B cell (primary cell): Measurements from ENCODE around the gene ETV6. TPM values are rescaled to one million over a fixed set of nuclear protein-coding genes. Genes with fewer than 3 reads are reported as not detected.

Experiments used
- ATAC-seq: fragments of 200-7000 bp; cut with Tn5 transposase; one replicate; pipeline ENCODE4 v1.10.0; 2021; ENCODE audit warnings: low read depth, mild to moderate bottlenecking, moderate number of reproducible peaks, moderate library complexity
- CTCF ChIA-PET: fragments of 350-600 bp; sonication (Branson Sonifier 250); formaldehyde crosslinking; loops from one replicate; lab custom pipeline; 2021; ENCODE audit warnings: antibody characterized with exemption, inconsistent platforms; lab: Charles Lee
- POLR2A ChIA-PET: fragments of 350-600 bp; sonication (Branson Sonifier 250); formaldehyde crosslinking; loops from one replicate; lab custom pipeline; 2021; ENCODE audit warnings: antibody characterized with exemption; lab: Charles Lee
- DNase-seq: peaks from one replicate; pipeline ENCODE4 v3.0.0; 2013
- H2AFZ ChIP-seq: 2 replicates; pipeline ENCODE4 v1.6.1; 2012; ENCODE audit warnings: mild to moderate bottlenecking, low read depth, low read length; ENCODE audit not compliant: insufficient read depth, poor library complexity, severe bottlenecking
- H3K27ac ChIP-seq, 2 donors: 1 replicate in 1 of 2; 2 replicates in 1 of 2; pipeline ENCODE4 v1.5.1; 2012 to 2013; ENCODE audit warnings: low read length in 2 of 2, mild to moderate bottlenecking in 2 of 2, moderate library complexity in 1 of 2
- H3K27me3 ChIP-seq, 4 experiments: fragments of 200-600 bp in 1 of 4; sonication (generic) in 1 of 4; replicated peaks in 1 of 4; 1 replicate in 2 of 4; 2 replicates in 2 of 4; pipeline versions ENCODE4 v1.6.1 to v1.7.0; 2013 to 2016; ENCODE audit warnings: low read length in 3 of 4, mild to moderate bottlenecking in 2 of 4, mixed read lengths in 1 of 4, moderate library complexity in 1 of 4; ENCODE audit not compliant: insufficient read depth in 4 of 4, control insufficient read depth in 3 of 4; ENCODE audit errors: control extremely low read depth in 1 of 4
- H3K36me3 ChIP-seq, 2 experiments: replicated peaks in 1 of 2; 1 replicate in 1 of 2; 2 replicates in 1 of 2; pipeline versions ENCODE4 v1.6.1 to v1.7.1; 2013; ENCODE audit warnings: low read length in 1 of 2; ENCODE audit not compliant: insufficient read depth in 2 of 2, control insufficient read depth in 1 of 2; ENCODE audit errors: control extremely low read depth in 1 of 2, extremely low read depth in 1 of 2
- H3K4me1 ChIP-seq, 2 donors: fragments of 200-600 bp in 1 of 2; sonication (generic) in 1 of 2; 1 replicate in 1 of 2; 2 replicates in 1 of 2; pipeline versions ENCODE4 v1.5.1 to v1.6.1; 2013 to 2017; ENCODE audit warnings: low read length in 2 of 2; ENCODE audit not compliant: control insufficient read depth in 2 of 2, insufficient read depth in 2 of 2
- H3K4me2 ChIP-seq: replicated peaks from 2 replicates; pipeline ENCODE3; 2012; ENCODE audit warnings: mild to moderate bottlenecking, low read depth, low read length; ENCODE audit not compliant: poor library complexity, severe bottlenecking
- H3K4me3 ChIP-seq, 5 experiments: fragments of 200-600 bp in 1 of 5; sonication (generic) in 1 of 5; 1 replicate in 3 of 5; 2 replicates in 2 of 5; pipeline versions ENCODE4 v1.5.1 to v1.7.0; 2011 to 2016; ENCODE audit warnings: low read length in 4 of 5, mild to moderate bottlenecking in 4 of 5, low read depth in 2 of 5, control low read depth in 1 of 5, moderate library complexity in 1 of 5; ENCODE audit not compliant: insufficient read depth in 1 of 5; ENCODE audit errors: control extremely low read depth in 1 of 5, extremely low read depth in 1 of 5
- H3K79me2 ChIP-seq: fragments of 200-600 bp; sonication (generic); one replicate; pipeline ENCODE4 v1.6.0; 2016; ENCODE audit warnings: low read length; ENCODE audit not compliant: control insufficient read depth, insufficient read depth
- H3K9ac ChIP-seq: fragments of 200-600 bp; sonication (generic); 2 replicates; pipeline ENCODE4 v1.6.1; 2017; ENCODE audit warnings: mild to moderate bottlenecking, low read length, moderate library complexity
- H3K9me3 ChIP-seq, 3 donors: one replicate each; pipeline versions ENCODE4 v1.6.1 to v1.7.1; 2013; ENCODE audit warnings: low read length in 2 of 3; ENCODE audit not compliant: control insufficient read depth in 2 of 3, insufficient read depth in 1 of 3; ENCODE audit errors: control extremely low read depth in 1 of 3
- H4K20me1 ChIP-seq: 2 replicates; pipeline ENCODE4 v1.6.0; 2012; ENCODE audit warnings: mild to moderate bottlenecking, low read length; ENCODE audit not compliant: insufficient read depth, control insufficient read depth, poor library complexity, severe bottlenecking
- H3K27ac Mint-ChIP-seq: one replicate; pipeline ENCODE4 v1.8.0; 2021; ENCODE audit warnings: mixed read lengths
- H3K27me3 Mint-ChIP-seq: one replicate; pipeline ENCODE4 v1.8.0; 2021; ENCODE audit warnings: mixed read lengths
- H3K4me1 Mint-ChIP-seq: one replicate; pipeline ENCODE4 v1.8.0; 2021; ENCODE audit warnings: mixed read lengths
- H3K4me3 Mint-ChIP-seq: one replicate; pipeline ENCODE4 v1.8.0; 2021; ENCODE audit warnings: mixed read lengths
- H3K9me3 Mint-ChIP-seq: one replicate; pipeline ENCODE4 v1.8.0; 2022; ENCODE audit warnings: mixed read lengths; ENCODE audit not compliant: insufficient read depth
- CTCF ChIP-seq: fragments of 200-600 bp; IDR thresholded peaks from one replicate; pipeline ENCODE4 v1.8.0; 2022; ENCODE audit warnings: antibody characterized with exemption, mild to moderate bottlenecking
- EZH2 ChIP-seq: IDR thresholded peaks from 2 replicates; pipeline ENCODE4 v1.6.1; 2012; ENCODE audit warnings: borderline replicate concordance, low read depth, mild to moderate bottlenecking, moderate library complexity, low read length; ENCODE audit not compliant: insufficient read depth, poor library complexity, severe bottlenecking
- WGBS: methylation state at CpG from one replicate; pipeline ENCODE4 v1.1.5; 2013; ENCODE audit warnings: missing lambda C conversion rate; ENCODE audit not compliant: insufficient coverage; 5-methylcytosine and 5-hydroxymethylcytosine counted together
- intact Hi-C: fragments of 100-400 bp; cut with micrococcal nuclease; formaldehyde crosslinking; loops from one replicate; pipeline ENCODE4 v1.10.0; 2022
- polyA plus RNA-seq: library from polyadenylated mRNA; depleted of rRNA; stranded (reverse); fragments of >200 nt; gene quantifications from 2 replicates; pipeline ENCODE4 v1.2.3, GENCODE V29; 2012
- total RNA-seq, 2 donors: library from RNA; stranded (reverse); fragments of 120-200 nt in 1 of 2; gene quantifications; 1 replicate in 1 of 2; 2 replicates in 1 of 2; pipeline versions ENCODE4 v1.2.3 to v1.2.4, GENCODE V29; 2013 to 2022

Gene ETV6
- total and polyA plus RNA-seq, 2 donors (not counting 1 experiment from before 2014, with no cell fraction given), result 17.4 to 123 TPM

DNA sequence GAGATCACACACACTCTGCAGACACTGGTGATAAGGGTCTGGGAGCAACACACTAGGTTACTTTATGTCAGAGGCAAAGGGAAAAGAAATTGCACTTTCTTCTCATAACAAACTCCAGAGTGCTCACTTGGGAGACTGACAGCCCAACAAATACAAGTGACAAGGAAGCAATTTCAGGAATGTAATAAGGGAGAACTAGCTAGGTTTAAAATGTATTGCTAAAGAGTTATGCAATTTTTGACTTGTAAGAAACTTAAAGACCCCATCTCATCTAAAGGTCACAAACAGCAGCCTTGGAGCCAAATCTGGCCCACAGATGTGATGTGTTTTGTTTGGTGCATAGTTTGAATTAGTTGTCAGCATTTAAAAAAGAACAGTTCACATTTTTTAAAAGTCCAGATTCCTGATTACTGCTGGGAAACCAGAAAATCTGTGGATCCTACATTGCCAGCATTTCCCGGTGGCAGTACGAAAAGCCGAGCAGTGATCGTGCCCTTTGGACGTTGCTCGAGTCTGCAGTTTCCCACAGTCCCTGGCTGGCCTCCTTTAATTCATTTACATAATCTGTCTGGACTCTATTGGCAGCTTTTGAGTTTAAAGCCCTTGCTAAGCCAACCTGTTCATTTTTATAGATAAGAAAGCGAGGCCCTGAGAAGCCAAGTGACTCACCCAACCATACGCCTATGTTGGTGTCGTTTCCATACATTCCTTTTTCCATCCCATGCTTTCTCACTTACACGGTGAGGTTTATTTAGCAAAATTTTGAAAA, 42.0 kb upstream of the ETV6 start:
- DNase-seq (no peak), ATAC-seq (no peak)
- no peak overlapping the region for H3K4me3 Mint-ChIP-seq
- H3K79me2 ChIP-seq, result no peaks in the 10 kb centered on the region
- H3K27me3 ChIP-seq, result no peaks in the 10 kb centered on the region
- WGBS, result 96% methylated on average over 7 of the region's 10 CpGs
- H3K27me3 Mint-ChIP-seq, result no peaks in the 10 kb centered on the region
- no peaks in the 10 kb centered on the region for H3K4me1 ChIP-seq
- no peaks in the 10 kb centered on the region for H3K9me3 Mint-ChIP-seq
- no peaks in the 10 kb centered on the region for H3K4me1 Mint-ChIP-seq
- no peaks in the 10 kb centered on the region for H3K36me3 ChIP-seq
- H3K27ac ChIP-seq, result no peak overlapping the region
- intact Hi-C loops, result no loop called here
- no peaks in the 10 kb centered on the region for H3K9me3 ChIP-seq
- H3K27ac Mint-ChIP-seq, result no peak overlapping the region
- TF ChIP-seq CTCF (no peak), EZH2 (no peak)
- no peak overlapping the region for H2AFZ ChIP-seq
- ChIA-PET CTCF (no interaction called here), POLR2A (no interaction called here)
- H4K20me1 ChIP-seq, result no peaks in the 10 kb centered on the region
- H3K4me3 ChIP-seq, result no peak overlapping the region
- H3K4me2 ChIP-seq, result no peak overlapping the region
- H3K9ac ChIP-seq, result no peak overlapping the region

DNA sequence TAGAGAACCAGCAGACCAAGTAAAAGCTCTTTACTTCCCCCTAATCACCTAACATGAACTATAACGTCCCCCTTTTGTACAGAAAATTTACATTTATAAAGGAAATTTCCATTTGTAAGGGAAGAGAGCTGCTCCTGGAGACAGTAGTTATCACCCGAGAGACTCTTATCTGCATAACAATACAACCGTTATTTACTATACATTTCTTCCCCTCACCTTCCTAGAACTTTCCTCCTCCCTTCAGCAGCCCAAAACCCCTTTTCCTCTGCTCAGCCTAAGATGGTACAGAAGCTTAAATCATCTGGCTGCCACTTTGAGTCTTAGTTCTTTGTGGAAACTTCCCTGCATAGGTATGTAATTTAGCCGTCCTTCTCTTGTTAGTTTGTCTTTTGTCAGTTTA, 40.4 kb upstream of the ETV6 start:
- no peaks in the 10 kb centered on the region for H3K4me1 Mint-ChIP-seq
- no peaks in the 10 kb centered on the region for H3K36me3 ChIP-seq
- no peak for DNase-seq
- no peaks in the 10 kb centered on the region for H3K27me3 Mint-ChIP-seq
- ATAC-seq, result no peak
- no peak overlapping the region for H3K9ac ChIP-seq
- 80% methylated on average over 1 of the region's 4 CpGs for WGBS
- ChIA-PET CTCF (no interaction called here), POLR2A (no interaction called here)
- H3K27me3 ChIP-seq, result no peaks in the 10 kb centered on the region
- TF ChIP-seq EZH2, result no peak
- no peak for TF ChIP-seq CTCF
- no peak overlapping the region for H2AFZ ChIP-seq
- H3K9me3 ChIP-seq, result no peaks in the 10 kb centered on the region
- no peak overlapping the region for H3K4me3 ChIP-seq
- no peak overlapping the region for H3K4me2 ChIP-seq
- intact Hi-C loops, result no loop called here
- no peaks in the 10 kb centered on the region for H4K20me1 ChIP-seq
- H3K27ac Mint-ChIP-seq, result no peak overlapping the region
- H3K4me3 Mint-ChIP-seq, result no peak overlapping the region
- H3K27ac ChIP-seq, result no peak overlapping the region
- no peaks in the 10 kb centered on the region for H3K79me2 ChIP-seq
- H3K9me3 Mint-ChIP-seq, result no peaks in the 10 kb centered on the region
- H3K4me1 ChIP-seq, result no peaks in the 10 kb centered on the region
